B cell (primary cell): ENCODE measurements around the gene NUBPL. TPM values are rescaled to one million over a fixed set of nuclear protein-coding genes. Genes with fewer than 3 reads are reported as not detected.
"Not testable (repeated sequence)": the region's sequence is repeated elsewhere in the genome, so short reads cannot be mapped to it uniquely, and the experiment has no call there.

ENCODE experiments used
- ATAC-seq: fragments of 200-7000 bp; cut with Tn5 transposase; one replicate; pipeline ENCODE4 v1.10.0; 2021; ENCODE audit warnings: low read depth, mild to moderate bottlenecking, moderate number of reproducible peaks, moderate library complexity
- CTCF ChIA-PET: fragments of 350-600 bp; sonication (Branson Sonifier 250); formaldehyde crosslinking; loops from one replicate; lab custom pipeline; 2021; ENCODE audit warnings: antibody characterized with exemption, inconsistent platforms; lab: Charles Lee
- POLR2A ChIA-PET: fragments of 350-600 bp; sonication (Branson Sonifier 250); formaldehyde crosslinking; loops from one replicate; lab custom pipeline; 2021; ENCODE audit warnings: antibody characterized with exemption; lab: Charles Lee
- DNase-seq: peaks from one replicate; pipeline ENCODE4 v3.0.0; 2013
- H2AFZ ChIP-seq: 2 replicates; pipeline ENCODE4 v1.6.1; 2012; ENCODE audit warnings: mild to moderate bottlenecking, low read depth, low read length; ENCODE audit not compliant: insufficient read depth, poor library complexity, severe bottlenecking
- H3K27ac ChIP-seq, 2 donors: 1 replicate in 1 of 2; 2 replicates in 1 of 2; pipeline ENCODE4 v1.5.1; 2012 to 2013; ENCODE audit warnings: low read length in 2 of 2, mild to moderate bottlenecking in 2 of 2, moderate library complexity in 1 of 2
- H3K27me3 ChIP-seq, 4 experiments: fragments of 200-600 bp in 1 of 4; sonication (generic) in 1 of 4; replicated peaks in 1 of 4; 1 replicate in 2 of 4; 2 replicates in 2 of 4; pipeline versions ENCODE4 v1.6.1 to v1.7.0; 2013 to 2016; ENCODE audit warnings: low read length in 3 of 4, mild to moderate bottlenecking in 2 of 4, mixed read lengths in 1 of 4, moderate library complexity in 1 of 4; ENCODE audit not compliant: insufficient read depth in 4 of 4, control insufficient read depth in 3 of 4; ENCODE audit errors: control extremely low read depth in 1 of 4
- H3K36me3 ChIP-seq, 2 experiments: replicated peaks in 1 of 2; 1 replicate in 1 of 2; 2 replicates in 1 of 2; pipeline versions ENCODE4 v1.6.1 to v1.7.1; 2013; ENCODE audit warnings: low read length in 1 of 2; ENCODE audit not compliant: insufficient read depth in 2 of 2, control insufficient read depth in 1 of 2; ENCODE audit errors: control extremely low read depth in 1 of 2, extremely low read depth in 1 of 2
- H3K4me1 ChIP-seq, 2 donors: fragments of 200-600 bp in 1 of 2; sonication (generic) in 1 of 2; 1 replicate in 1 of 2; 2 replicates in 1 of 2; pipeline versions ENCODE4 v1.5.1 to v1.6.1; 2013 to 2017; ENCODE audit warnings: low read length in 2 of 2; ENCODE audit not compliant: control insufficient read depth in 2 of 2, insufficient read depth in 2 of 2
- H3K4me2 ChIP-seq: replicated peaks from 2 replicates; pipeline ENCODE3; 2012; ENCODE audit warnings: mild to moderate bottlenecking, low read depth, low read length; ENCODE audit not compliant: poor library complexity, severe bottlenecking
- H3K4me3 ChIP-seq, 5 experiments: fragments of 200-600 bp in 1 of 5; sonication (generic) in 1 of 5; 1 replicate in 3 of 5; 2 replicates in 2 of 5; pipeline versions ENCODE4 v1.5.1 to v1.7.0; 2011 to 2016; ENCODE audit warnings: low read length in 4 of 5, mild to moderate bottlenecking in 4 of 5, low read depth in 2 of 5, control low read depth in 1 of 5, moderate library complexity in 1 of 5; ENCODE audit not compliant: insufficient read depth in 1 of 5; ENCODE audit errors: control extremely low read depth in 1 of 5, extremely low read depth in 1 of 5
- H3K79me2 ChIP-seq: fragments of 200-600 bp; sonication (generic); one replicate; pipeline ENCODE4 v1.6.0; 2016; ENCODE audit warnings: low read length; ENCODE audit not compliant: control insufficient read depth, insufficient read depth
- H3K9ac ChIP-seq: fragments of 200-600 bp; sonication (generic); 2 replicates; pipeline ENCODE4 v1.6.1; 2017; ENCODE audit warnings: mild to moderate bottlenecking, low read length, moderate library complexity
- H3K9me3 ChIP-seq, 3 donors: one replicate each; pipeline versions ENCODE4 v1.6.1 to v1.7.1; 2013; ENCODE audit warnings: low read length in 2 of 3; ENCODE audit not compliant: control insufficient read depth in 2 of 3, insufficient read depth in 1 of 3; ENCODE audit errors: control extremely low read depth in 1 of 3
- H4K20me1 ChIP-seq: 2 replicates; pipeline ENCODE4 v1.6.0; 2012; ENCODE audit warnings: mild to moderate bottlenecking, low read length; ENCODE audit not compliant: insufficient read depth, control insufficient read depth, poor library complexity, severe bottlenecking
- H3K27ac Mint-ChIP-seq: one replicate; pipeline ENCODE4 v1.8.0; 2021; ENCODE audit warnings: mixed read lengths
- H3K27me3 Mint-ChIP-seq: one replicate; pipeline ENCODE4 v1.8.0; 2021; ENCODE audit warnings: mixed read lengths
- H3K4me1 Mint-ChIP-seq: one replicate; pipeline ENCODE4 v1.8.0; 2021; ENCODE audit warnings: mixed read lengths
- H3K4me3 Mint-ChIP-seq: one replicate; pipeline ENCODE4 v1.8.0; 2021; ENCODE audit warnings: mixed read lengths
- H3K9me3 Mint-ChIP-seq: one replicate; pipeline ENCODE4 v1.8.0; 2022; ENCODE audit warnings: mixed read lengths; ENCODE audit not compliant: insufficient read depth
- EZH2 ChIP-seq: IDR thresholded peaks from 2 replicates; pipeline ENCODE4 v1.6.1; 2012; ENCODE audit warnings: borderline replicate concordance, low read depth, mild to moderate bottlenecking, moderate library complexity, low read length; ENCODE audit not compliant: insufficient read depth, poor library complexity, severe bottlenecking
- WGBS: methylation state at CpG from one replicate; pipeline ENCODE4 v1.1.5; 2013; ENCODE audit warnings: missing lambda C conversion rate; ENCODE audit not compliant: insufficient coverage; 5-methylcytosine and 5-hydroxymethylcytosine counted together
- intact Hi-C: fragments of 100-400 bp; cut with micrococcal nuclease; formaldehyde crosslinking; loops from one replicate; pipeline ENCODE4 v1.10.0; 2022
- polyA plus RNA-seq: library from polyadenylated mRNA; depleted of rRNA; stranded (reverse); fragments of >200 nt; gene quantifications from 2 replicates; pipeline ENCODE4 v1.2.3, GENCODE V29; 2012
- total RNA-seq, 2 donors: library from RNA; stranded (reverse); fragments of 120-200 nt in 1 of 2; gene quantifications; 1 replicate in 1 of 2; 2 replicates in 1 of 2; pipeline versions ENCODE4 v1.2.3 to v1.2.4, GENCODE V29; 2013 to 2022
- TF ChIP-seq, protein P1 (sequence below): fragments of 200-600 bp; IDR thresholded peaks from one replicate; pipeline ENCODE4 v1.8.0; 2022; ENCODE audit warnings: antibody characterized with exemption, mild to moderate bottlenecking

The NUBPL gene
- total and polyA plus RNA-seq, 2 donors (not counting 1 experiment from before 2014, with no cell fraction given) = 1.9 to 14.2 TPM

DNA sequence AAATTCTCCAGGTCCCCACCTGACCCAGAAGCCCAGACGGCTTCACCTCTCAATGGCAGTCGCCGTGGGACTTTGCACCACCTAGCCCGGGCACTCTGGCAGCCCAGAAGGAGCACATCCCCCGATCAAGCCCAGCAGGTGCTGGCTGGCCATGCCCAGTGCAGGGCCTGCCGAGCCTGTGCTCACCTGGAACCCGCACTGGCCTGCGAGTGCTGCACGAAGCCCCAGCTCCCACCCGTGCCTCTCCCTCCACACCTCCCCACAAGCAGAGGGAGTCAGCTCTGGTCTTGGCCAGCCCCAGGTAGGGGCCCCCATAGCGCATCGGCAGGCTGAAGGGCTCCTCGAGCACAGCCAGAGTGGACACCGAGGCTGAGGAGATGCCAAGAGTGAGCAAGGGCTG, 144.5 kb downstream of the NUBPL start:
- Mint-ChIP-seq H3K9me3 (peaks cover 8% of the 10 kb centered on the region), H3K4me3 (no peak overlapping the region), H3K4me1 (no peaks in the 10 kb centered on the region), H3K27me3 (no peaks in the 10 kb centered on the region), H3K27ac (no peak overlapping the region)
- ChIA-PET POLR2A (no interaction called here), CTCF (no interaction called here)
- no peak overlapping the region for H3K4me3 ChIP-seq
- no peaks in the 10 kb centered on the region for H3K79me2 ChIP-seq
- no peaks in the 10 kb centered on the region for H4K20me1 ChIP-seq
- H3K27me3 ChIP-seq = no peaks in the 10 kb centered on the region
- DNase-seq = no peak
- peaks cover 2 to 26% (median 9%) of the 10 kb centered on the region in 3 donors for H3K9me3 ChIP-seq
- H3K4me1 ChIP-seq = no peaks in the 10 kb centered on the region
- H2AFZ ChIP-seq = no peak overlapping the region
- peaks cover 4 to 10% of the 10 kb centered on the region in 2 experiments for H3K36me3 ChIP-seq
- intact Hi-C loops = no loop called here
- 98% methylated on average over 12 of the region's 14 CpGs for WGBS
- no peak overlapping the region for H3K4me2 ChIP-seq
- no peak overlapping the region for H3K9ac ChIP-seq
- ATAC-seq = no peak
- TF ChIP-seq, protein P1, sequence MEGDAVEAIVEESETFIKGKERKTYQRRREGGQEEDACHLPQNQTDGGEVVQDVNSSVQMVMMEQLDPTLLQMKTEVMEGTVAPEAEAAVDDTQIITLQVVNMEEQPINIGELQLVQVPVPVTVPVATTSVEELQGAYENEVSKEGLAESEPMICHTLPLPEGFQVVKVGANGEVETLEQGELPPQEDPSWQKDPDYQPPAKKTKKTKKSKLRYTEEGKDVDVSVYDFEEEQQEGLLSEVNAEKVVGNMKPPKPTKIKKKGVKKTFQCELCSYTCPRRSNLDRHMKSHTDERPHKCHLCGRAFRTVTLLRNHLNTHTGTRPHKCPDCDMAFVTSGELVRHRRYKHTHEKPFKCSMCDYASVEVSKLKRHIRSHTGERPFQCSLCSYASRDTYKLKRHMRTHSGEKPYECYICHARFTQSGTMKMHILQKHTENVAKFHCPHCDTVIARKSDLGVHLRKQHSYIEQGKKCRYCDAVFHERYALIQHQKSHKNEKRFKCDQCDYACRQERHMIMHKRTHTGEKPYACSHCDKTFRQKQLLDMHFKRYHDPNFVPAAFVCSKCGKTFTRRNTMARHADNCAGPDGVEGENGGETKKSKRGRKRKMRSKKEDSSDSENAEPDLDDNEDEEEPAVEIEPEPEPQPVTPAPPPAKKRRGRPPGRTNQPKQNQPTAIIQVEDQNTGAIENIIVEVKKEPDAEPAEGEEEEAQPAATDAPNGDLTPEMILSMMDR = no peak
- no peak for TF ChIP-seq EZH2
- no peak overlapping the region for H3K27ac ChIP-seq

DNA sequence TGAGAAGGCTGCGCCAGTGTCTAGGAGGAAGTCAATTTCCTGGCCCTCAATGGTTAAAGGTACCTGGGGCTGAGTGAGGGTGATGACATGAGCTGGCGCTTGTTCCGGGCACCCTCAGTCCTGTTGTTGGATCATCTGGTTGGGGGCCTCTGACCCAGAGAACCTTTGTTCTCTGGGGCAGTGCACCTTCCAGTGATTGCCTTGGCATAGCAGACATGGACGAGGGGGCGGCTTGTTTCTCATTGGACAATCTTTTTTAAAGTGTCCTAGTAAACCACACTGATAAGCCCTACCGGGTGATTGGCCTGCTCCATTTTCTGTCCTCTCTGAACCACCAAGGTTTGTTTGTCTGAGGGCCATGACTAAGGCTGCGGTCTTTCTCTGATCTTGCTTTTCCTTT, 147.5 kb downstream of the NUBPL start:
- WGBS = 98% methylated on average over 5 of the region's 7 CpGs
- not testable (repeated sequence) for H3K9ac ChIP-seq, H3K36me3 ChIP-seq

More for the DNA sequence above, 147.5 kb downstream of the NUBPL start:
- H2AFZ ChIP-seq, H3K4me2 ChIP-seq, H4K20me1 ChIP-seq, H3K27ac Mint-ChIP-seq, DNase-seq, H3K9me3 Mint-ChIP-seq, H3K4me3 ChIP-seq, H3K27me3 ChIP-seq, H3K4me1 Mint-ChIP-seq, POLR2A ChIA-PET, H3K4me1 ChIP-seq, H3K4me3 Mint-ChIP-seq, H3K79me2 ChIP-seq, H3K27me3 Mint-ChIP-seq, CTCF ChIA-PET, ATAC-seq, H3K27ac ChIP-seq, intact Hi-C loops: not testable (repeated sequence)
- peaks cover 0 to 32% (median 0%) of the 10 kb centered on the region in 3 donors for H3K9me3 ChIP-seq
